Skeletal muscle tissue (tissue), 4 donors: ENCODE results near the gene PPM1D. TPM values are rescaled to one million over a fixed set of nuclear protein-coding genes. Genes with fewer than 3 reads are reported as not detected.

Source experiments
- H3K27ac ChIP-seq: one replicate; pipeline ENCODE4 v1.7.0; 2013; ENCODE audit warnings: mild to moderate bottlenecking, low read depth, low read length, inconsistent platforms
- H3K27me3 ChIP-seq, 3 donors: one replicate each; pipeline ENCODE4 v1.7.0; 2013; ENCODE audit warnings: low read length in 3 of 3; ENCODE audit not compliant: control insufficient read depth in 3 of 3, insufficient read depth in 3 of 3
- H3K36me3 ChIP-seq, 3 donors: one replicate each; pipeline ENCODE4 v1.7.0; 2013; ENCODE audit warnings: low read length in 3 of 3; ENCODE audit not compliant: control insufficient read depth in 3 of 3, insufficient read depth in 3 of 3
- H3K4me1 ChIP-seq, 3 donors: one replicate each; pipeline ENCODE4 v1.7.0; 2013; ENCODE audit warnings: low read length in 3 of 3, mild to moderate bottlenecking in 3 of 3; ENCODE audit not compliant: control insufficient read depth in 3 of 3, insufficient read depth in 3 of 3
- H3K4me3 ChIP-seq, 3 donors: one replicate each; pipeline ENCODE4 v1.7.0; 2013; ENCODE audit warnings: low read length in 3 of 3
- H3K9ac ChIP-seq, 3 donors: one replicate each; pipeline ENCODE4 v1.7.0; 2013; ENCODE audit warnings: low read length in 3 of 3, mild to moderate bottlenecking in 3 of 3, moderate library complexity in 2 of 3, low read depth in 1 of 3
- H3K9me3 ChIP-seq, 3 donors: one replicate each; pipeline ENCODE4 v1.7.0; 2013; ENCODE audit warnings: low read length in 3 of 3; ENCODE audit not compliant: control insufficient read depth in 3 of 3
- total RNA-seq: library from RNA; depleted of rRNA; stranded (reverse); fragments of >200 nt; gene quantifications from one replicate; pipeline ENCODE4 v1.2.3, GENCODE V29; 2014
- donor health status: Osteomylitis.

The PPM1D gene
- total RNA-seq, 1 donor from 2014 or later = 7.3 TPM

DNA sequence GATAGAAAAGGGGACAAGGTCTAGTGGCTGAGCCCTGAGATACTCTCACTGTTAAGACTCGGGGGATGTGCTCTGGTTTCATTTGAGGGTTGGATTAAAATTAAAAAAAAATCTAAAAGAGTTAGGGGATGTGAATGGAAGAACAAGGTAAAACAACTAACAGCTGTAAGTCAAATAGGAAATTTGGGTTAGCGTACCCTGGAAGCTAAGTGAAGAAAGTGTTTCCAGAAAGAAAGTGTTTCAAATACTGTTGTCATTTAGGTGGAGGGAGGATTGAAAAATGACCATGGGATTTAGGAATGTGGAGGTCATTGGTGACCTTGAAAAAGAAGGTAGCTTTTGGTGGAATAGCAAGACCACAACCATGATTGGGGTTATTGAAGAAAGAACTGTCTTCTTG, 37.7 kb downstream of the PPM1D start:
- H3K36me3 ChIP-seq = peaks cover 13 to 17% (median 13%) of the 10 kb centered on the region in 3 donors
- H3K9ac ChIP-seq = no peak overlapping the region
- H3K9me3 ChIP-seq = no peaks in the 10 kb centered on the region

DNA sequence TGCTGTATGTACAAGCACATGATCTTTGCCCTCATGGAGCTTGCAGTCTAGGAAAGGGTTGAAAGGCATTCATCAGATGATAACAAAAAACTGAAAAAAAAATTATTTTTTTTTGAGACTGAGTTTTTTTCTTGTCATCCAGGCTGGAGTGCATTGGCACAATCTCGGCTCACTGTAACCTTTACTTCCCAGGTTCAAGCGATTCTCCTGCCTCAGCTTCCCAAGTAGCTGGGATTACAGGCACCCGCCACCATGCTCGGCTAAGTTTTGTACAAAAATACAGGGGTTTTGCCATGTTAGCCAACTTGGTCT, 39.0 kb downstream of the PPM1D start:
- Histone ChIP-seq H3K36me3 (peaks cover 13 to 15% (median 13%) of the 10 kb centered on the region in 3 donors), H3K27ac (no peak overlapping the region), H3K4me1 (peaks cover 0 to 3% (median 3%) of the 10 kb centered on the region in 3 donors), H3K9me3 (no peaks in the 10 kb centered on the region), H3K4me3 (no peak overlapping the region), H3K27me3 (no peaks in the 10 kb centered on the region), H3K9ac (no peak overlapping the region)

More for the DNA sequence above, 37.7 kb downstream of the PPM1D start:
- Histone ChIP-seq H3K4me1 (no peaks in the 10 kb centered on the region), H3K4me3 (no peak overlapping the region), H3K27ac (no peak overlapping the region), H3K27me3 (no peaks in the 10 kb centered on the region)

DNA sequence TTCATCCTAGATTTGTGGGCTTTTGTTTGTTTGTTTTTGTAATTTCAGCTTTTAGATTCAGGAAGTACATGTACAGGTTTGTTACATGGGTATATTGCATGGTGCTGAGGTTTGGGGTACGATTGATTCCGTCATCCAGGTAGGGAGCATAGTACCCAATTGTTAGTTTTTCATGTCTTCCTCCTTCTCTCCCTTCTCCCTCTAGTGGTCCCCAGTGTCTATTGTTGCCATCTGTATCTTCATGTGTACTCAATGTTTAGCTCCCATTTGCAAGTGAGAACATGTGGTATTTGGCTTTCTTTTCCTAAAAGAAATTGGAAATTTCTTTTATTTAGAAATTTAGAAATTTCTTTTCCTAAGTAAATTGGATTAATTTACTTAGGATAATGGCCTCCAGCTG, 40.5 kb downstream of the PPM1D start:
- Histone ChIP-seq H3K27me3 (no peaks in the 10 kb centered on the region), H3K4me1 (peaks cover 0 to 3% (median 3%) of the 10 kb centered on the region in 3 donors), H3K9me3 (no peaks in the 10 kb centered on the region), H3K4me3 (no peak overlapping the region), H3K36me3 (peaks cover 3 to 10% (median 5%) of the 10 kb centered on the region in 3 donors), H3K9ac (no peak overlapping the region), H3K27ac (no peak overlapping the region)

DNA sequence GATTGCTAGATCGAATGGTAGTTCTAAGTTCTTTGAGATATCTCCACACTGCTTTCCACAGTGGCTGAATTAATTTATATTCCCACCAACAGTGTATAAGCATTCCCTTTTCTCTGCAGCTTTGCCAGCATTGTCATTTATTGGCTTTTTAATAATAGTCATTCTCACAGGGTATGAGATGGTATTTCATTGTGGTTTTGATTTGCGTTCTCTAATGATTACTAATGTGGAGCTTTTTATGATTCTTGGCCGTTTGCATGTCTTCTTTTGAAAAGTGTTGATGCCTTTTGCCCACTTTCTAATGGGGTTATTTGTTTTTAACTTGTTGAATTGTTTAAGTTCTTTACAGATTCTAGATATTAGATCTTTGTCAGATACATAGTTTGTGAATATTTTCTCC, 41.1 kb downstream of the PPM1D start:
- Histone ChIP-seq H3K27me3 (no peaks in the 10 kb centered on the region), H3K36me3 (peaks cover 0 to 4% (median 3%) of the 10 kb centered on the region in 3 donors), H3K4me1 (peaks cover 0 to 3% (median 3%) of the 10 kb centered on the region in 3 donors), H3K9ac (no peak overlapping the region), H3K27ac (no peak overlapping the region), H3K4me3 (no peak overlapping the region), H3K9me3 (no peaks in the 10 kb centered on the region)

DNA sequence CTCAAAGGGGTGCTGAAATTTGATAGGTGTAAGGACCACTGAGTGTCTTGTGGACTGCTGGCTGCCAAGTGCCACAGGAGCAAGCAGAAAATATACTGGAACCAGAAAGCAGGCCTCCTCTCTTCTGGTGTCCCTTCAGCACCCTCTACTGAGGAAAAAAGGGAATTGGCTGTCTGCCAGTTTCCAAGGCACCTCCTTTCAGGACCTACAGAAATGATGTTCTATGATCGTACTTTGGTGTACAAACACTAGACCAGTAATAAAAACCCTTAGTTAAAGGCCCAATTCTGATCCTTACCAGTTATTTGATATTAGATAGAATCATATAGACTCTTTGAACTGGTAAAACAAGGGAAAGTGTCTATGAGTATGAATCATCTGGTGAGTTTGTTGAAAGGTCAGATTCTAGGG, 41.8 kb downstream of the PPM1D start:
- Histone ChIP-seq H3K27me3 (no peaks in the 10 kb centered on the region), H3K9ac (no peak overlapping the region), H3K36me3 (peaks cover 0 to 3% (median 3%) of the 10 kb centered on the region in 3 donors), H3K27ac (no peak overlapping the region), H3K9me3 (no peaks in the 10 kb centered on the region), H3K4me3 (no peak overlapping the region), H3K4me1 (peaks cover 0 to 3% (median 3%) of the 10 kb centered on the region in 3 donors)

DNA sequence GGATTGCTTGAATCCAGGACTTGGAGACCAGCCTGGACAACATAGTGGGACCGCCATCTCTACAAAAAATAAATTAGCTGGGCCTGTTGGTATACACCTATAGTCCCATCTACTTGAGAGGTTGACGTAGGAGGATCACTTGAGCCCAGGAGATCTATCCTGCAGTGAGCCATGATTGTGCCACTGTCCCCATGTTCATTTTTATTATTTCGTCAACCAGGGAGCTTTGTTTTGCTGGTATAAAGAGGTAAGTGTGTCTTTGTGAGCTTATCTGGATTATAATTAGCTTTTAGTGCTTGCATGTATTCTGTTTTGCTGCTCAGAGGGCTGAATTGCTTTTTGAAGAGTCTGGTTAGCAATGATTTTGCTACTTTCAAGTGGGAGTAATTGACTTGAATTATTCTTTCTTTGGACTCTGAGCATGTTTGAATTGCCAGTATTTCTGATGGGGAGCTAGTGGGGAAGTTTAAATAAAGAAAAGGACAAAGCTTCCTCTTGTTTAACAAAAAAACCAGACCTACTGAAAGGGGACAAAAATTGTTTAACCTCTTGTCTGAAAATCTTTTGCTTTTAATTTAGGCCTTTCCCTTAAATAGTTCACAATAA, 46.0 kb downstream of the PPM1D start:
- no peaks in the 10 kb centered on the region for H3K9me3 ChIP-seq
- H3K36me3 ChIP-seq = peaks cover 4 to 18% (median 16%) of the 10 kb centered on the region in 3 donors
- no peaks in the 10 kb centered on the region for H3K27me3 ChIP-seq
- no peak overlapping the region for H3K4me3 ChIP-seq
- no peak overlapping the region for H3K27ac ChIP-seq
- H3K4me1 ChIP-seq = peaks cover 0 to 3% (median 3%) of the 10 kb centered on the region in 3 donors
- H3K9ac ChIP-seq = no peak overlapping the region

DNA sequence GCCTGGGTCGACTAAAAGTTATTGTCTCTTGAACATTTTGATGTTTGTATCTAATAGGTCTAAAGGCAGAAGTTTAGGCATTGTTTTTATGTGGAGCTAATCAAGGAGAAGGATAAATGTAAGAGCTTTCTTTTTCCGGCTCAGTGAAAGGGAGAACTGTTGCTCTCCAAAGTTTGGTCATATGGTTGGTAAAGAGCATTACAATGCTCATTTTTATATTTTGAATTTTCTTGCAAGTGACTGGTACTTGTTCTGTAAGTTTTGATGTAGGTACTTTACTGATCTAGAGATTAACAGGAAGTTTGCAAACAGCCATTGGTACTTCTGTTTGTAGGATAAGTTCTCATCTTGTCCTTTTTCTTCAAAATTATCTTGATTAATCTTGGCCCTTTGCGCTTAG, 46.7 kb downstream of the PPM1D start:
- Histone ChIP-seq H3K27me3 (no peaks in the 10 kb centered on the region), H3K27ac (no peak overlapping the region), H3K4me3 (no peak overlapping the region), H3K36me3 (peaks cover 4 to 21% (median 16%) of the 10 kb centered on the region in 3 donors), H3K9ac (no peak overlapping the region), H3K9me3 (no peaks in the 10 kb centered on the region), H3K4me1 (peaks cover 0 to 3% (median 3%) of the 10 kb centered on the region in 3 donors)

DNA sequence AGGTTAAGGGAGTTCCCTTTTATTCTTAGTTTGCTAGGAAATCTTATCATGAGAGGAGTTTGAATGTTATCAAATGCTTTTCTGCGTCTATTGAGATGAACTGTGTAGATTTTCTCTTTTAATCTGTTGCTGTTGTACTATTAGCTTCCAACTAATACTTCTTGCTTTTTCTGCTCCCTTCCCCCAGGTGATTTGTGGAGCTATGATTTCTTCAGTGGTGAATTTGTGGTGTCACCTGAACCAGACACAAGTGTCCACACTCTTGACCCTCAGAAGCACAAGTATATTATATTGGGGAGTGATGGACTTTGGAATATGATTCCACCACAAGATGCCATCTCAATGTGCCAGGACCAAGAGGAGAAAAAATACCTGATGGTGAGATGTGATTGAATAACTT, 47.7 kb downstream of the PPM1D start:
- Histone ChIP-seq H3K27ac (no peak overlapping the region), H3K9me3 (no peaks in the 10 kb centered on the region), H3K9ac (peak overlapping the region in 1 of 3 donors; percentile 17), H3K27me3 (no peaks in the 10 kb centered on the region), H3K4me1 (peaks cover 0 to 3% (median 3%) of the 10 kb centered on the region in 3 donors), H3K36me3 (peaks cover 4 to 21% (median 16%) of the 10 kb centered on the region in 3 donors), H3K4me3 (no peak overlapping the region)

DNA sequence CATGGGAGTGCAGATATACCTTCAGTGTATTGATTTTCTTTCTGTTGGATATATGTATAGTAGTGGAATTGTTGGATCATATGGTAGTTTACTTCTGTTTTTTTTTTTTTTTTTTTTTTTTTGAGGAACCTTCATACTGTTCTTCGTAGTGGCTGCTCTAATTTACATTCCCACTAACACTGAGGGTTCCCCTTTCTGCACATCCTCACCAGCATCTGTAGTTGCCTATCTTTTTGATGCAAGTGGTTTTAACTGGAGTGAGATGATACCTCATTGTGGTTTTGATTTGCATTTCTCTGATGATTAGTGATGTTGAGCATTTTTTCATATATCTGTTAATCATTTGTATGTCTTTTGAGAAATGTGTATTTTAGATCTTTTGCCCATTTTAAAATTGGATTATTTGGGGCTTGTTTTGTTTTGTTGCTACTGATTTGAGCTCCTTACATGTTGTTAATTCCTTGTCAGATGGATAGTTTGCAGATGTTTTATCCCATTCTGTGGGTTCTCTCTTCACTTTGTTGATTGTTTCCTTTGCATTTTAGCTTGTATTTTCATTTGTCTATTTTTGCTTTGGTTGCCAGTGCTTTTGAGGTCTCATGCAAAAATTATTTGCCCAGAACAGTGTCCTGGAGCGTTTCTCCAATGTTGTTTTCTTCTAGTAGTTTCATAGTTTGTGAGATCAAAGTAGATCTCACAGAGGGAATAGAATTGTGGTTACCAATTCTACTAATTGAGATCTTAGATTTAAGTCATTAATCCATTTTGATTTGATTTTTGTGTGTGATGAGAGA, 52.7 kb downstream of the PPM1D start:
- Histone ChIP-seq H3K36me3 (peaks cover 6 to 28% (median 19%) of the 10 kb centered on the region in 3 donors), H3K4me3 (no peak overlapping the region), H3K9me3 (no peaks in the 10 kb centered on the region), H3K4me1 (no peaks in the 10 kb centered on the region), H3K27me3 (no peaks in the 10 kb centered on the region), H3K9ac (no peak overlapping the region), H3K27ac (no peak overlapping the region)

DNA sequence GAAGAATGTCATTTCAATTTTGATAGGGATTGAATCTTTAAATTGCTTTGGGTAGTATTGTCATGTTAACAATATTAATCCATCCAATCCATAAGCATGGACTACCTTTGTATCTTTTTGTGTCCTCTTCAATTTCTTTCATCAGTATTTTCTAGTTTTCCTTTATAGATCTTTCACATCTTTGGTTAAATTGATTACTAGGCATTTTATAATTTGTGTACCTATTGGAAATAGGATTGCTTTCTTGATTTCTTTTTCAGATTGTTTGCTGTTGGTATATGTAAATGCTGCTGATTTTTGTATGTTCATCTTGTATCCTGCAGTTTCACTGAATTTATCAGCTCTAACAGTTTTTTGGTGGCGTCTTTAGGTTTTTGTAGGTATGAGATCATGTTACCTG, 53.6 kb downstream of the PPM1D start:
- H3K27ac ChIP-seq = no peak overlapping the region
- H3K4me1 ChIP-seq = no peaks in the 10 kb centered on the region
- peaks cover 6 to 23% (median 15%) of the 10 kb centered on the region in 3 donors for H3K36me3 ChIP-seq
- no peaks in the 10 kb centered on the region for H3K9me3 ChIP-seq
- H3K27me3 ChIP-seq = no peaks in the 10 kb centered on the region
- H3K4me3 ChIP-seq = no peak overlapping the region
- H3K9ac ChIP-seq = no peak overlapping the region
